Esophagus muscularis mucosa (tissue), 4 donors: ENCODE measurements around the gene SUPT3H. TPM values are rescaled to one million over a fixed set of nuclear protein-coding genes. Genes with fewer than 3 reads are reported as not detected.

ENCODE experiments used
- DNase-seq: peaks from one replicate; pipeline ENCODE4 v3.0.0-alpha.2; 2017; ENCODE audit errors: extremely low spot score
- H3K27ac ChIP-seq, 4 donors: fragments of 200-600 bp; sonication (generic); replicated peaks in 1 of 4; 1 replicate in 3 of 4; 2 replicates in 1 of 4; pipeline ENCODE4 v1.5.1; 2016 to 2019; ENCODE audit warnings: mild to moderate bottlenecking in 1 of 4
- H3K27me3 ChIP-seq, 4 donors: fragments of 200-600 bp; sonication (generic); one replicate each; pipeline versions ENCODE4 v1.5.1 to v1.6.0; 2016 to 2019
- H3K36me3 ChIP-seq, 4 donors: fragments of 200-600 bp; sonication (generic); one replicate each; pipeline ENCODE4 v1.5.1; 2016 to 2019
- H3K4me1 ChIP-seq, 4 donors: fragments of 200-600 bp; sonication (generic); one replicate each; pipeline ENCODE4 v1.5.1; 2016 to 2019
- H3K4me3 ChIP-seq, 4 donors: fragments of 200-600 bp; sonication (generic); 1 replicate in 2 of 4; 2 replicates in 2 of 4; pipeline ENCODE4 v1.5.1; 2016 to 2019; ENCODE audit warnings: mild to moderate bottlenecking in 4 of 4, moderate library complexity in 1 of 4
- H3K9me3 ChIP-seq, 4 donors: fragments of 200-600 bp; sonication (generic); 1 replicate in 3 of 4; 2 replicates in 1 of 4; pipeline ENCODE4 v1.5.1; 2016 to 2019
- CTCF ChIP-seq, 3 experiments: fragments of 200-600 bp in 2 of 3; fragments of 450-650 bp in 1 of 3; sonication (generic) in 2 of 3; IDR thresholded peaks; one replicate each; pipeline ENCODE4 v1.5.1; 2017 to 2019; ENCODE audit warnings: antibody characterized with exemption in 3 of 3, mild to moderate bottlenecking in 2 of 3, moderate library complexity in 1 of 3
- EP300 ChIP-seq: sonication (generic); formaldehyde crosslinking; IDR thresholded peaks from one replicate; pipeline ENCODE4 v1.6.1; 2017; ENCODE audit warnings: antibody characterized with exemption
- POLR2A ChIP-seq: fragments of 450-650 bp; IDR thresholded peaks from one replicate; pipeline ENCODE4 v1.6.1; 2017; ENCODE audit warnings: antibody characterized with exemption, moderate library complexity, mild to moderate bottlenecking, low read depth
- POLR2AphosphoS5 ChIP-seq, 2 donors: sonication (generic); formaldehyde crosslinking; IDR thresholded peaks; one replicate each; pipeline ENCODE4 v1.6.1; 2017; ENCODE audit warnings: antibody characterized with exemption in 2 of 2
- WGBS: methylation state at CpG from one replicate; pipeline ENCODE4 v1.1.5; 2018; 5-methylcytosine and 5-hydroxymethylcytosine counted together
- intact Hi-C: fragments of 100-400 bp; cut with DNase I; formaldehyde crosslinking; loops from one replicate; pipeline ENCODE4 v1.15.1; 2023
- total RNA-seq, 4 donors: library from RNA; depleted of rRNA; stranded (reverse); fragments of >200 nt; gene quantifications; one replicate each; pipeline versions ENCODE4 v1.1.0 to v1.2.1, GENCODE V29; 2016

The SUPT3H gene
- total RNA-seq, 4 donors from 2014 or later = 5.1 to 13.3 (median 9.9) TPM

- Histone ChIP-seq H3K36me3 (no peaks in the 10 kb centered on the region), H3K4me3 (no peak overlapping the region), H3K9me3 (peaks cover 0 to 18% (median 7%) of the 10 kb centered on the region in 4 donors), H3K4me1 (no peaks in the 10 kb centered on the region), H3K27ac (no peak overlapping the region), H3K27me3 (no peaks in the 10 kb centered on the region)
- no peak for DNase-seq
- intact Hi-C loops = no loop called here
- TF ChIP-seq CTCF (IDR thresholded peaks at IDR 0.05) (no peak), POLR2A (no peak), POLR2AphosphoS5 (IDR thresholded peaks at IDR 0.05) (no peak), EP300 (no peak)
- WGBS = 77% methylated on average over 1 of the region's 1 CpG
Observed at GRCh38 chr6:45206793-45207492, 170.8 kb downstream of the SUPT3H start.

- Histone ChIP-seq H3K4me1 (no peaks in the 10 kb centered on the region), H3K36me3 (no peaks in the 10 kb centered on the region), H3K27ac (no peak overlapping the region), H3K4me3 (no peak overlapping the region), H3K27me3 (no peaks in the 10 kb centered on the region), H3K9me3 (no peaks in the 10 kb centered on the region)
- intact Hi-C loops = no loop called here
- TF ChIP-seq POLR2AphosphoS5 (IDR thresholded peaks at IDR 0.05) (no peak), EP300 (no peak), POLR2A (no peak), CTCF (IDR thresholded peaks at IDR 0.05) (no peak)
- no peak for DNase-seq
- over 99% methylated on average over 2 of the region's 2 CpGs for whole genome bisulfite sequencing
Observed at GRCh38 chr6:45201484-45201883, 176.2 kb downstream of the SUPT3H start.

GRCh38 chr6:45200510-45200909 is 177.2 kb downstream of the SUPT3H start:
- Histone ChIP-seq H3K27me3 (no peaks in the 10 kb centered on the region), H3K27ac (no peak overlapping the region), H3K4me3 (no peak overlapping the region), H3K4me1 (no peaks in the 10 kb centered on the region), H3K36me3 (no peaks in the 10 kb centered on the region), H3K9me3 (no peaks in the 10 kb centered on the region)
- no peak for TF ChIP-seq POLR2A
- no peak for TF ChIP-seq EP300
- intact Hi-C loops = no loop called here
- no peak for DNase-seq

DNA sequence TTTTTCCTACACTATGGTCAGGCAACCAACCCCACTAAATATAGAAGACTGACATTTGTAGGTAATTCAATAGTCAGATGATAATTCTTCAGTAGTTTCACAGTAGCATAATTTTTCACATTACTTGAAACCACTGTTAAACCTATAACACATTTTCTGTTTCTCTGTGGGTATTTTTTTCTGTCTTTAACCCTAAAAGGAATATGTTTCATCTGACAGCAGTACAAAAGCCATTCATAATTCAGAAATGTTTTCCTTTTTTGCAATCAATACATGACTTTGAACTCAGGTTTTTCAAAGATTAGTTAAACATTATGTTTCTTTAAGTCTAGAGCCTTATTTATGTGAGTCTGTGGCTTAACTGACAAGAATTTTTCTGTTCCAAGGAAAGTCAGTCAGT is 178.2 kb downstream of the SUPT3H start:
- intact Hi-C loops = no loop called here
- H3K27me3 ChIP-seq = no peaks in the 10 kb centered on the region
- DNase-seq = no peak
- H3K4me3 ChIP-seq = no peak overlapping the region
- no peaks in the 10 kb centered on the region for H3K9me3 ChIP-seq
- no peaks in the 10 kb centered on the region for H3K4me1 ChIP-seq
- H3K36me3 ChIP-seq = no peaks in the 10 kb centered on the region
- TF ChIP-seq POLR2A = no peak
- TF ChIP-seq POLR2AphosphoS5 (IDR thresholded peaks at IDR 0.05) = no peak
- no peak for TF ChIP-seq EP300
- TF ChIP-seq CTCF (IDR thresholded peaks at IDR 0.05) = no peak
- no peak overlapping the region for H3K27ac ChIP-seq

DNA sequence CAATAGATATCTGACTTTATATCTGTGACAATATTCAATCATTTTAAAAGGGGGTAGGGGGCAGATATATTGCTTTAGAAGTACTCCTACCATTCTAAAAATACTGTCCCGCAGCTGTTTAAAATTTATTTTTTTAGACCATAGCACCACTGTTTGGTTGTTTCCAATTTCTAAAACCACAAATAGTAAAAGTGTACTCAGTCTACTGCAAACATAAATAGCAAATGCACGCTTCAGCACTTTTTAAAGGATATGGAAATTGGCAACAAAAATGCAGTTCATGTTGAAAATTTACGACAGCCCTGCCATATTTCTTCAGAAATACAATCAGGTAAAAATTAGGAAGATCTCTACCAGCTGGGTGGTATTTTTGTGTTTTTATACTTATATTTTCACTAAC is 181.6 kb downstream of the SUPT3H start:
- H3K4me3 ChIP-seq = no peak overlapping the region
- TF ChIP-seq POLR2A (no peak), EP300 (no peak), POLR2AphosphoS5 (IDR thresholded peaks at IDR 0.05) (no peak), CTCF (IDR thresholded peaks at IDR 0.05) (no peak)
- intact Hi-C loops = no loop called here
- H3K36me3 ChIP-seq = no peaks in the 10 kb centered on the region
- no peaks in the 10 kb centered on the region for H3K27me3 ChIP-seq
- 79% methylated on average over 3 of the region's 3 CpGs for WGBS
- no peak for DNase-seq
- no peaks in the 10 kb centered on the region for H3K4me1 ChIP-seq
- H3K27ac ChIP-seq = no peak overlapping the region
- no peaks in the 10 kb centered on the region for H3K9me3 ChIP-seq
